Dendritic cell treated with granulocyte-macrophage colony-stimulating factor and Interleukin-4, amounts not matched to agents 40 ng/mL and 50 ng/mL, for 4 days (primary cell): ENCODE results near the gene FANCI.
A peak's percentile ranks its signal among the peaks of the same experiment; 100 is the strongest.

Source experiments
- H3K27ac Mint-ChIP-seq: one replicate; pipeline ENCODE4 v1.8.0; 2022; ENCODE audit warnings: mild to moderate bottlenecking, mixed read lengths
- H3K27me3 Mint-ChIP-seq: one replicate; pipeline ENCODE4 v1.8.0; 2022; ENCODE audit warnings: mild to moderate bottlenecking, mixed read lengths
- H3K36me3 Mint-ChIP-seq: one replicate; pipeline ENCODE4 v1.8.0; 2022; ENCODE audit warnings: low read depth, mixed read lengths
- H3K4me1 Mint-ChIP-seq: one replicate; pipeline ENCODE4 v1.8.0; 2022; ENCODE audit warnings: low read depth, mixed read lengths
- H3K4me3 Mint-ChIP-seq: one replicate; pipeline ENCODE4 v1.8.0; 2022; ENCODE audit warnings: mild to moderate bottlenecking, moderate library complexity, mixed read lengths
- H3K9me3 Mint-ChIP-seq: one replicate; pipeline ENCODE4 v1.8.0; 2022; ENCODE audit warnings: mixed read lengths
- intact Hi-C: fragments of 100-400 bp; cut with micrococcal nuclease; formaldehyde crosslinking; loops from one replicate; pipeline ENCODE4 v1.15.0; 2022

The FANCI gene

DNA sequence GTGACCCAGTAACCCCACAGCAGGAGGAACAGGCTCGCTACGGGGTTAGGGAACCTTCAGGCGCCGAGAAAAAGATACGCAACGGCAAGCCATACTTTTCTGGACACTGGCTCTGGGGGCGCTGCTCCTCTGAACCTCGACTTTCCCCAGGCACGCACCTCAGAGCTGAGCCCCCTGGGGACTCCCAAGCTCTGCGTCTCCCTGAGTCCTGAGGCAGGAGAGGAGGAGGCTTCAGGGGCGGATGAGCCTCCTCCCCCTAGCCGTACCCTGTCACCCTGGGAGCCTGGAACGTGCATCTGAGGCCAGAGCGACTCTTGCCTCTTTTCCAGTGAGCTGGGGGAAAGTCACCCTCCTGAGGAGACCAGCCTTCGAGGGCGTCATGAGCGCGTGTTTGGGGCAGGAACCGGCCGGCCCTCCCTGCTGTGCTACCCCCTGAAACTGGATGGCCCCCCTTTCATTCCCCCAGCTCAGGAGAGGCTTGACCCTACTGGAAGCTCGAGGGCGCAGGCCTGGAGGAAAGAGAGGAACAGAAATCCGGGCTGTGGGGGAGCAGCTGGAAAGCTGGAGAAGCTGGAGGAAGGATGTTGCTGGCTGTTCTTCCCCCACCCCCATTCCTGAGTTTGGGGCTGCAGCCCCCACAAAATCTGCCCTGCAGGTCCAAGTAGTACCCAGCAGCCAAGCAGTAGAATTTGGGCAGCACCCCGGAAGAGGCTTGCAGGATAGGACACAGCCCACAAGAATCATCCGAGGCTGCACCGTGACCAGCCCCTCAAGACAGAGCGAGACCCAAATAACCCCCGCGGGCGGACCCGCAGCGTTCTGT is 115.9 kb downstream of the FANCI start:
- H3K4me3 Mint-ChIP-seq: peak overlapping the region; percentile 20
- intact Hi-C loops: loop anchor here (2.0 to 10.0 kb wide), 3 partner anchors 113 to 195 kb away; no protein-coding TSS in a partner anchor
- H3K9me3 Mint-ChIP-seq: no peaks in the 10 kb centered on the region
- H3K36me3 Mint-ChIP-seq: no peaks in the 10 kb centered on the region
- H3K27ac Mint-ChIP-seq: no peak overlapping the region
- peaks cover 88% of the 10 kb centered on the region for H3K27me3 Mint-ChIP-seq
- peaks cover 50% of the 10 kb centered on the region for H3K4me1 Mint-ChIP-seq

DNA sequence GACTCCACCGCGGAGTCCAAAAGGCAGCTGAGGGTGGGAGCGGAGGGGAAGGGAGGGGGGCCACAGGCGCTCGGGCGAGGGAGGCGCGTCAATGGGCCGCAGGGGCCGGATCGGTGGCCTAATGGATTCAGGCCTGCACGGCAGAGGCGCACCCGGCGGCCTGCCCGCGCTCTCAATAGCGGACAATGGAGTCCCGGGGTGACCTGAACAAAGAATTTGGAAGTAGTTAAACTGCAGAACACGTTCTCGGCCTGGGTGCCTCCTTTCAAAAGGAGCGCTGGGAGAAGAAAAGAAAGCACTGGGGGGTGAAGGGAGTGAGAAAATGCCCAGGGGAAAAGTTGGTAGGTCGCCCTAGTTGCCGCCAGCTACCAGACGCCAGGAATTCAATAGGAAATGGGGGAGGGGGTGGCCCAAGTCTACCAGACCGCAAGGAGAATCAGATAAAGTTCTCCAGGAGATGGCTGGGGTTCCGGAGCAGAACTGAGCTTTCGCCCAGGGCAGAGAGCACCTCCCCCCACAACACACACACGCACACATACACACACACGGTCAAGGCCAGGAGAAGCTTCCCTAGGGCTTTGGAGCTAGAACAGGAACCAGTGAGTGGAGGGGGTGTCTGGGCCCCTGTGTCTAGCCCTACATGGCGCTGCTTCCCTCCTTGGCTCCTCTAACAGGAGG is 116.7 kb downstream of the FANCI start:
- Mint-ChIP-seq H3K27me3 (peaks cover 90% of the 10 kb centered on the region), H3K27ac (no peak overlapping the region), H3K4me3 (no peak overlapping the region), H3K9me3 (no peaks in the 10 kb centered on the region), H3K36me3 (no peaks in the 10 kb centered on the region), H3K4me1 (peaks cover 57% of the 10 kb centered on the region)
- intact Hi-C loops: no loop called here

DNA sequence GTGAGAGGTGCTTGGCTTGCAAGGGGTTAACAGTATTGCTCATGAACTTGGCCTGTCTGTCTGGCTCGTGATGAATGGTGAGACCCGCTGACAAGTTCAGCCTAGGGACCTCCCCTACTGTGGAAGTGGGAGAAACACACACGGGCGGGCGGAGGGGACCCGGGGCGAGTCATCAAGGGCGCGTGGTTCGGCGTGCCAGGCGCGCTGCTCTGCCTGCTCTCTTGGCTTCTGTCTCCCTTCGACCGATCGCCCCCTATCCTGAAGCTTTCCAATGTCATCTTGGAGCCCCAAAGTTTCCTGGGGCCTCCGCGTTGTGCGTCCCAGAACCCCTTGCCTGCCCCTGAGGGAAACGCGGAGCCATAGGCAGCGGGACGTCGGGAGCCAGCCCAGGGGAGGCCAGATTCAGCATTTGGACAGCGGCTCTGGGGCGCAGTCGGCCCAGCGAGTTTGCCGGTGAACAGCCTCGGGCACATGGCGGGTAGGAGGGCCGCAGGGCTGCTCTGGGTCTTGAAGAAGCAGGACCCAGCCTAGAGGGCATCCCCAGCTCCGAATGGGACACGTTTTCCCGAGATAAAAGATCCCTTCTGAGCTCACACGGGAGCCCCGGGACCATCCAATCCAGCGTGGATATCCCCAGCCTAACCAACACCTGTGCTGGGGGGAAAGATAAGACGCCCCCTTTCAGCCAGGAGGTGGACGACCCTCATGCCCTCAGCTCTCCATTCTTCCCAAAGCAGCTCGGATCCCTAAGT is 117.8 kb downstream of the FANCI start:
- no peak overlapping the region for H3K27ac Mint-ChIP-seq
- H3K4me3 Mint-ChIP-seq: no peak overlapping the region
- peaks cover 69% of the 10 kb centered on the region for H3K4me1 Mint-ChIP-seq
- H3K9me3 Mint-ChIP-seq: no peaks in the 10 kb centered on the region
- intact Hi-C loops: no loop called here
- H3K36me3 Mint-ChIP-seq: no peaks in the 10 kb centered on the region
- H3K27me3 Mint-ChIP-seq: peaks cover 95% of the 10 kb centered on the region

DNA sequence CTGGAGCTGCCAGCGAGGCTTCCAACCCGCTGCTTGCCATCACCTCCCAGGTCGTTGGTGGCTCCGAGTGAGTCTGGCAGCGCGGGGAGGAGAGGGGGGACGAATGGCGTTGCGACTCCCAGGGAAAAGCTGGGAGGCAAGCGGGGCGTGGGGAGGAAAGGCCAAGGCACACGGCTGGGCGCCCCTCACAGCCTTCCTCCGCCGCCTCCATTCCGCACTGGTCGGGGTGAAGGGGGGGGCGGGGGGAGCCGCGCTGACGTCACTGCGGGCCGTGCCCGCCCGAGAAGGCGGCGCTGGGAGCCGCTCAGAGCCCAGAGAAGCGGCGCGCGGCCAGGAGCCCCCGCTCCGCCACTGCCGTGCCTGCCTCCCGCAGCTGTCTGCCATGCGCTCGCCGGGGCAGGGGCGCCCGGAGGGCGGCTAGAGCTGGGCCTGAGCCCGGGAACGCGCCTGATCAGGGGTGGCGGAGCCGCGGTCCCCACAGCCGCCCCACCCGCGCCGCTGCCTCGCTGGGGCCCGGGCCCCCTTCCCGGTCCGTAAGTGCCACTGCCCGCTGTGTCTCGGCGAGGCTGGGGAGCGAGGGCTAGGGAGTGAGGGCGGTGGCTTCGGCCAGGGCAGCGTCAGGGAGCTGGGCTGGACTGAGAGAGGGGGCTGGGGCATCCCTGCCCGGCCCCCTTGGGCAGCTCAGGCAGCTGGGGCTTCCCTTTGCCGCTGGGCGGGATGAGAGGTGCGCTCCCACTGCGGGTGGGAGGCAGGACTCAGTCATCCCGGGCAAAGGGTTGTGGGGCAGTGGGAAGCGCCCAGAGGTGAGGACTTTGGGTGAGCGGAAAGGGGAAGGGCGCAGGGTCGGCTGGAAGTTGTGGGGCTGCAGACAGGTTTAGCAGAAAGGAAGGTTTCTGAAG is 118.7 kb downstream of the FANCI start:
- H3K9me3 Mint-ChIP-seq: no peaks in the 10 kb centered on the region

DNA sequence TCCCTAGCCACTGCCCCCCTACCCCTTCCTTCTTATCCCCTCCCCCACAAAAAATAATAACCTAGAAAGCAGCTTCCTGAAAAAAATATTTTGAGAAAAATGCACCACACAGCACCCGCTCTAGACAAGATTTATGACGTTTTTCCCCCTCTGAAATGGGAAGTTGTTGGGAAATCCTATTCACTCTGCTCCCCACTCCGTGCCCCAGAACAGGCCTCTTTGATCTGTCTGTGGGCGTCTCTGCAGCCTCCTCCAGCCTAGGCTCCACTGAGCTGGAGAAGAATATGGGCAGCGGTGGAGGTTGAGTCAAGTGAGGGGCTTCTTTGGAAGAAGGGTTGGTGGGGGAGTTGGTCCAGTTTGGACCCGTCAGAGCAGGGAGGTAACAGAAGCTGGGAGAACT is 119.4 kb downstream of the FANCI start:
- Mint-ChIP-seq H3K9me3 (no peaks in the 10 kb centered on the region), H3K27me3 (peaks cover 95% of the 10 kb centered on the region), H3K4me3 (no peak overlapping the region), H3K4me1 (peaks cover 75% of the 10 kb centered on the region), H3K27ac (no peak overlapping the region), H3K36me3 (no peaks in the 10 kb centered on the region)
- intact Hi-C loops: no loop called here

More for the DNA sequence above, 118.7 kb downstream of the FANCI start:
- Mint-ChIP-seq H3K36me3 (no peaks in the 10 kb centered on the region), H3K27me3 (peaks cover 95% of the 10 kb centered on the region), H3K4me1 (peaks cover 74% of the 10 kb centered on the region), H3K27ac (no peak overlapping the region), H3K4me3 (no peak overlapping the region)
- intact Hi-C loops: no loop called here

DNA sequence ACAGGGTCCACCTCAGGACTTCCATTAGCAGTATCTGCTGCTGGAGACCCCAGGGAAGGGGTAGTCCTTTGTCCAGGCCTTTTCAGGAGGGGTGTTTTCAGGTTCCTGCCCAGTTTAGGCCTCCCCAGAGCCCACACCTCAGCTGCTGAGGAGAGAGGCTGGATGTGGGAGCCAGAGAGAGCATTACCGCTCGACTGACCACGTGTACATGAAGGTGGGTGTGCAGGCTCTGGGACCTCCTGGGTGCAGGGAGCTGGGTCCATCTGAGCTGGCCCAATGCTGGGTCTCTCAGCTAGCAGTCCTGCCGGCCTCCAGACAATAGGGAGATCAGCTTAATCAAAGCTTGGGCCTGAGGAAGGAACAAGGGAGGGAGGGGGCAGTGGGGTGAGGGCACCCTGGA is 120.0 kb downstream of the FANCI start:
- no peaks in the 10 kb centered on the region for H3K36me3 Mint-ChIP-seq
- peaks cover 95% of the 10 kb centered on the region for H3K27me3 Mint-ChIP-seq
- H3K4me3 Mint-ChIP-seq: no peak overlapping the region
- H3K9me3 Mint-ChIP-seq: no peaks in the 10 kb centered on the region
- H3K27ac Mint-ChIP-seq: no peak overlapping the region
- intact Hi-C loops: no loop called here
- peaks cover 72% of the 10 kb centered on the region for H3K4me1 Mint-ChIP-seq

DNA sequence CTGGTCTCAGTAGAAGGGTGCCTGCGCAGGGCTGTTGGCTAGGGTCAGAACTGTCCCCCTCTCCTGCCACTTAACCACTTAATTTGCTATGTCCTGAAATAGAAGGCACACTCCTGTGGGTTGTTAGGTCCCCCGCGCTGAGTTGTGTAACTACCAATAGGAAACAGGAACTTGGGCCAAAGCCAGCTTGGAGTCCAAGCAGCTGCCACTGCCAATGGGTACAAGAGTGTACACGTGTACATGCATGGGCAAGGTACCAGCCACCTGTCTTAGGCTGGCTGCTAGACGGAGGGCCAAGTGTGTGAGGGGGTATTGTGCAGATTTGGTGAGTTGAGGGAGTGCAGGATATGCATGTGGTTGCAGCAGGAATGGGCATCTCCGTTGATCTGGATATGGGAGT is 120.6 kb downstream of the FANCI start:
- intact Hi-C loops: no loop called here
- Mint-ChIP-seq H3K4me1 (peaks cover 73% of the 10 kb centered on the region), H3K27ac (no peak overlapping the region), H3K9me3 (no peaks in the 10 kb centered on the region), H3K36me3 (no peaks in the 10 kb centered on the region), H3K4me3 (no peak overlapping the region), H3K27me3 (peaks cover 95% of the 10 kb centered on the region)

DNA sequence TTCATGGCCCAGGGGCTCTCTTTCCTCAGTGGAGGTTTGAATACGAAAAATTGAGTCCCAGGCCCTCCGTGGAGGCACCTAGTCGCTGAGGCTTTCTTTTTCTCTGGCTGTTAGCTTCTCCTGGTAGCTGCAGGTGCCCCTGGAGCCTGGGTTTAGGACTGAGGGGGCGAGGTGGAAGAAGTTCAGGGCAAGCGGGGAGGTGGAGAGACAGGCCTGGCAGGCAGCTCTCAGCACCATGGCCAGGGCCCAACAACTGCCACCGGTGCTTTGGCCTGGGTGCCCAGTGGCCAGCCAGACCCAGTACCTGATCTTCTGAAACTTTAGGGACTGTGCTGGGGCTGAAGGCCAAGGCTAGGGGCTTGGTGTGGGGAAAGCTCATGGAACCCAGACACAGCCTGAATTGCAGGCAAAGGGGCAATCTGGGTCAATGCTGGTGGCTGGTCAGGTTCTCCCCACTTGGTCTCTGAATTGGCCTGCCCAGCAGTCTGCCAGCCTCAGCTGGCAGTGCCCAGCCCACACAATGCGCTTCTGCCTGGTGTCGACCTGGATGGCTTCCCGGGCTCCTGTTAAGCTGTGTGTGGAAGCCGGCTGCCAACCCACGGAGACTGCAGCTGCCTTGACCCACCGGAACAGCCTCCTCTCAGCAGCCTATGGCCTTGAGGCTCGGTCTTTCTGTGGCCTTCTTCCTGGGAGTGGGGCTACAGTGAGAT is 121.1 kb downstream of the FANCI start:
- Mint-ChIP-seq H3K36me3 (no peaks in the 10 kb centered on the region), H3K4me3 (no peak overlapping the region), H3K27me3 (peaks cover 95% of the 10 kb centered on the region), H3K9me3 (no peaks in the 10 kb centered on the region), H3K27ac (no peak overlapping the region), H3K4me1 (peaks cover 67% of the 10 kb centered on the region)
- intact Hi-C loops: loop anchor here (5.0 kb wide), 1 partner anchor 42 kb away; no protein-coding TSS in a partner anchor

DNA sequence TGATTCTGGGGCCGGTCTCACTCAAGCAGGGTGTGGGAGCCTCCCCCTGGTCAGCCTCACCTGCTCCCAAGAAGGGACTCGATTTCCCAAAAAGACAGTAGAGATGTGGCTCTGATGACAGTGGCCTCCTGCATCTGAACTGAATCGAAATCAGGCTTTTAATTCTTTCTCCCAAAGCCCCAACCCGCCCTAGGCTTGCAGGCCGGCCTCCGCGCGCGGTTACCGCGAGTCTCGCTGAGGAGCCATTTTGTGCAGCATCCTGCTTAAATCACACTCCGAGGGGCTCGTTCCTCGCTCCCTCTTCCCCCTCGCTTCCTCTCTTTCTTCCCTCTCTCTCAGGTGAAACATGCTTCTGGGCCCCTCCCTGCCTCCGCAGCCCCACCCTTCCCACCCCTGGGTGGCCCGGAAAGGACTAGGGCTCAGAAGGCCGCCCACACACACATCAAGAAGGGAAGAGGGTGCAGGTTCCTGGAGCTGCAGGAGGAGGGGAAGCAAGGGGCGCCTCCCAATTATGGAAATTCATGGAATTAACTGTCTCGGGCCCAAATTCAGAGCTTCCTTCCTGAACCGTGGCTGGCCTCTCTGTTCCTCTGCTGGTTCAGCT is 121.8 kb downstream of the FANCI start:
- Mint-ChIP-seq H3K4me3 (no peak overlapping the region), H3K9me3 (no peaks in the 10 kb centered on the region), H3K27ac (no peak overlapping the region), H3K36me3 (no peaks in the 10 kb centered on the region), H3K4me1 (peaks cover 67% of the 10 kb centered on the region), H3K27me3 (peaks cover 95% of the 10 kb centered on the region)
- intact Hi-C loops: loop anchor here (5.0 kb wide), 1 partner anchor 42 kb away; no protein-coding TSS in a partner anchor
